Endothelial cell of umbilical vein (primary cell): ENCODE results near the gene LYVE1. TPM values are rescaled to one million over a fixed set of nuclear protein-coding genes. Genes with fewer than 3 reads are reported as not detected.
A peak's percentile ranks its signal among the peaks of the same experiment; 100 is the strongest.

Experiments
- BruUV-seq: library from RNA; stranded (reverse); fragments of 400-500 nt; replicated peaks from 2 replicates; lab custom pipeline; 2021; lab: Mats Ljungman, UMichigan
- CTCF ChIA-PET: fragments of 300-600, 350-600 bp; sonication (Branson Sonifier 250); formaldehyde crosslinking; loops from one replicate; lab custom pipeline; 2021; ENCODE audit warnings: antibody characterized with exemption, inconsistent platforms; lab: Charles Lee
- POLR2A ChIA-PET: fragments of 300-600, 350-600 bp; sonication (Branson Sonifier 250); formaldehyde crosslinking; loops from one replicate; lab custom pipeline; 2021; ENCODE audit warnings: antibody characterized with exemption, inconsistent platforms; lab: Charles Lee
- DNase-seq: peaks from one replicate; pipeline ENCODE4 v3.0.0-alpha.2; 2011; ENCODE audit warnings: low read depth, low spot score
- FAIRE-seq: peaks from 2 replicates; lab custom pipeline; 2011; peaks lifted over from hg19 to GRCh38; lab: Jason Lieb, UNC
- H2AFZ ChIP-seq: 2 replicates; pipeline ENCODE4 v1.6.0; 2012; ENCODE audit warnings: low read depth, low read length, control low read depth, inconsistent platforms
- H3K27ac ChIP-seq: 2 replicates; pipeline ENCODE4 v1.5.1; 2011; ENCODE audit warnings: low read depth, mild to moderate bottlenecking, control low read depth, low read length, moderate library complexity; ENCODE audit not compliant: insufficient read depth
- H3K27me3 ChIP-seq, 2 experiments: 2 replicates each; pipeline versions ENCODE4 v1.6.0 to v1.6.1; 2011; ENCODE audit warnings: low read length in 2 of 2, mixed read lengths in 1 of 2; ENCODE audit not compliant: control insufficient read depth in 2 of 2, insufficient read depth in 2 of 2
- H3K36me3 ChIP-seq, 2 experiments: 2 replicates in 1 of 2; 3 replicates in 1 of 2; pipeline ENCODE4 v1.5.1; 2011; ENCODE audit warnings: low read length in 2 of 2, mild to moderate bottlenecking in 1 of 2, moderate library complexity in 1 of 2; ENCODE audit not compliant: control insufficient read depth in 2 of 2, insufficient read depth in 2 of 2; ENCODE audit errors: extremely low read depth in 1 of 2
- H3K4me1 ChIP-seq: 3 replicates; pipeline ENCODE4 v1.5.1; 2011; ENCODE audit warnings: mild to moderate bottlenecking, low read length; ENCODE audit not compliant: control insufficient read depth, insufficient read depth; ENCODE audit errors: extremely low read depth
- H3K4me2 ChIP-seq: 2 replicates; pipeline ENCODE4 v1.6.1; 2011; ENCODE audit warnings: low read length, control low read depth, mixed read lengths; ENCODE audit not compliant: insufficient read depth
- H3K4me3 ChIP-seq, 3 experiments: fragments of 200-600 bp in 1 of 3; sonication (generic), shearing (Covaris generic) in 1 of 3; replicated peaks in 1 of 3; 2 replicates each; pipeline ENCODE4 v1.5.1; 2011 to 2016; ENCODE audit warnings: control low read depth in 3 of 3, low read length in 3 of 3, mild to moderate bottlenecking in 2 of 3, inconsistent platforms in 1 of 3, low read depth in 1 of 3, moderate library complexity in 1 of 3; ENCODE audit not compliant: insufficient read depth in 1 of 3
- H3K79me2 ChIP-seq: 2 replicates; pipeline ENCODE4 v1.6.0; 2012; ENCODE audit warnings: low read length, inconsistent platforms; ENCODE audit not compliant: control insufficient read depth, insufficient read depth
- H3K9ac ChIP-seq: replicated peaks from 2 replicates; pipeline ENCODE3; 2011; ENCODE audit warnings: low read length, control low read depth; ENCODE audit not compliant: insufficient read depth; ENCODE audit errors: extremely low read depth
- H3K9me1 ChIP-seq: replicated peaks from 3 replicates; pipeline ENCODE4 v1.6.0; 2011; ENCODE audit warnings: mild to moderate bottlenecking, low read length; ENCODE audit not compliant: control insufficient read depth, insufficient read depth; ENCODE audit errors: extremely low read depth
- H3K9me3 ChIP-seq: replicated peaks from 2 replicates; pipeline ENCODE4 v1.5.1; 2012; ENCODE audit warnings: low read length, inconsistent platforms; ENCODE audit not compliant: control insufficient read depth, insufficient read depth
- H4K20me1 ChIP-seq: replicated peaks from 2 replicates; pipeline ENCODE3; 2011; ENCODE audit warnings: mild to moderate bottlenecking, low read length; ENCODE audit not compliant: control insufficient read depth, insufficient read depth; ENCODE audit errors: extremely low read depth
- EZH2 ChIP-seq: IDR thresholded peaks from 2 replicates; pipeline ENCODE4 v1.6.1; 2012; ENCODE audit warnings: borderline replicate concordance, low read depth, mild to moderate bottlenecking, moderate library complexity, low read length, inconsistent platforms; ENCODE audit not compliant: severe bottlenecking
- FOS ChIP-seq: IDR thresholded peaks from 2 replicates; pipeline ENCODE4 v1.6.1; 2011; ENCODE audit warnings: mild to moderate bottlenecking, low read length, moderate library complexity, borderline replicate concordance; ENCODE audit not compliant: insufficient read depth
- GATA2 ChIP-seq: IDR thresholded peaks from 2 replicates; pipeline ENCODE4 v1.7.0; 2011; ENCODE audit warnings: low read depth, mild to moderate bottlenecking, moderate library complexity, mixed read lengths, low read length; ENCODE audit not compliant: insufficient read length, insufficient read depth
- JUN ChIP-seq: IDR thresholded peaks from 2 replicates; pipeline ENCODE4 v1.6.1; 2011; ENCODE audit warnings: borderline replicate concordance, low read depth; ENCODE audit not compliant: insufficient read length, insufficient read depth
- MAX ChIP-seq: IDR thresholded peaks from 2 replicates; pipeline ENCODE4 v1.6.1; 2011; ENCODE audit not compliant: insufficient read depth, insufficient read length
- MYC ChIP-seq: IDR thresholded peaks from one replicate; pipeline ENCODE4 v1.6.1; 2011; ENCODE audit warnings: mild to moderate bottlenecking, low read depth, low read length
- POLR2A ChIP-seq: IDR thresholded peaks from 2 replicates; pipeline ENCODE4 v1.6.1; 2012; ENCODE audit warnings: low read depth, mild to moderate bottlenecking, control low read depth, low read length
- POLR2AphosphoS5 ChIP-seq: IDR thresholded peaks from 2 replicates; pipeline ENCODE4 v1.6.1; 2012; ENCODE audit warnings: low read depth, mild to moderate bottlenecking, control low read depth, low read length, moderate library complexity; ENCODE audit not compliant: insufficient read depth
- dilution Hi-C: fragments of 300-500 bp; cut with MboI; formaldehyde crosslinking; loops from one replicate; pipeline ENCODE4 v1.15.0; 2019; ENCODE audit warnings: low sequenced_read_pairs; ENCODE audit not compliant: extremely low pct_ligation_motif_present
- intact Hi-C: fragments of 100-400 bp; cut with micrococcal nuclease; formaldehyde crosslinking; loops from one replicate; pipeline ENCODE4 v1.10.0; 2022
- polyA plus RNA-seq, 4 experiments: library from polyadenylated mRNA; depleted of rRNA in 3 of 4; stranded (reverse) in 3 of 4; unstranded in 1 of 4; fragments of >200 nt; gene quantifications; 2 replicates each; pipeline versions ENCODE4 v1.2.1 to v1.2.3, GENCODE V29; 2011 to 2012; ENCODE audit warnings: missing spikeins in 1 of 4
- total RNA-seq: library from RNA; stranded (reverse); gene quantifications from 2 replicates; pipeline ENCODE4 v1.2.3, GENCODE V29; 2021

Gene LYVE1
- total and polyA plus RNA-seq, 2 donors (not counting 3 experiments of a cell fraction or from before 2014, with no cell fraction given), result 4.6 to 7.6 TPM

GRCh38 chr11:10591741-10592140, 23.3 kb upstream of the LYVE1 start:
- BruUV-seq, result no TSS peak
- peak overlapping the region; percentile 23 for H2AFZ ChIP-seq
- CTCF ChIA-PET, result interaction anchor here (1.2 to 2.8 kb wide), 3 partner anchors 14 to 62 kb away, joined by 3 to 15 read pairs (median 5); partner anchors contain the start of gene RNF141

GRCh38 chr11:10590218-10590915, 21.9 kb upstream of the LYVE1 start:
- Histone ChIP-seq H3K27ac (no peak overlapping the region), H3K27me3 (no peaks in the 10 kb centered on the region), H4K20me1 (no peaks in the 10 kb centered on the region), H3K4me1 (peaks cover 16% of the 10 kb centered on the region), H3K9me3 (no peaks in the 10 kb centered on the region), H3K4me2 (no peak overlapping the region), H3K9me1 (no peaks in the 10 kb centered on the region), H2AFZ (no peak overlapping the region), H3K9ac (no peak overlapping the region), H3K36me3 (no peaks in the 10 kb centered on the region), H3K4me3 (no peak overlapping the region), H3K79me2 (no peaks in the 10 kb centered on the region)
- DNase-seq (no peak), FAIRE-seq (no peak)
- dilution Hi-C loops (no loop called here), intact Hi-C loops (no loop called here)
- TF ChIP-seq JUN, result no peak
- no peak for TF ChIP-seq GATA2
- no peak for TF ChIP-seq MAX
- TF ChIP-seq POLR2A, result no peak
- TF ChIP-seq MYC, result no peak
- TF ChIP-seq POLR2AphosphoS5, result no peak
- no peak for TF ChIP-seq EZH2
- TF ChIP-seq FOS, result no peak
- POLR2A ChIA-PET, result no interaction called here
- BruUV-seq, result no TSS peak
- CTCF ChIA-PET, result no interaction called here

More at GRCh38 chr11:10591741-10592140, 23.3 kb upstream of the LYVE1 start:
- intact Hi-C loops, result no loop called here
- Histone ChIP-seq H3K9me3 (no peaks in the 10 kb centered on the region), H3K4me2 (no peak overlapping the region), H4K20me1 (no peaks in the 10 kb centered on the region), H3K27me3 (no peaks in the 10 kb centered on the region), H3K9ac (no peak overlapping the region), H3K9me1 (no peaks in the 10 kb centered on the region), H3K79me2 (no peaks in the 10 kb centered on the region), H3K4me3 (no peak overlapping the region), H3K36me3 (no peaks in the 10 kb centered on the region), H3K4me1 (peaks cover 15% of the 10 kb centered on the region), H3K27ac (no peak overlapping the region)
- DNase-seq, result no peak
- dilution Hi-C loops, result no loop called here
- TF ChIP-seq MAX (no peak), FOS (no peak), POLR2AphosphoS5 (no peak), POLR2A (no peak), JUN (no peak), MYC (no peak), EZH2 (no peak)
- no peak for FAIRE-seq
- POLR2A ChIA-PET, result no interaction called here
